Measurements from ENCODE around the gene TINAG. TPM values are rescaled to one million over a fixed set of nuclear protein-coding genes. Genes with fewer than 3 reads are reported as not detected.

The TINAG gene
- total RNA-seq, 2 experiments from 2014 or later = not detected

DNA sequence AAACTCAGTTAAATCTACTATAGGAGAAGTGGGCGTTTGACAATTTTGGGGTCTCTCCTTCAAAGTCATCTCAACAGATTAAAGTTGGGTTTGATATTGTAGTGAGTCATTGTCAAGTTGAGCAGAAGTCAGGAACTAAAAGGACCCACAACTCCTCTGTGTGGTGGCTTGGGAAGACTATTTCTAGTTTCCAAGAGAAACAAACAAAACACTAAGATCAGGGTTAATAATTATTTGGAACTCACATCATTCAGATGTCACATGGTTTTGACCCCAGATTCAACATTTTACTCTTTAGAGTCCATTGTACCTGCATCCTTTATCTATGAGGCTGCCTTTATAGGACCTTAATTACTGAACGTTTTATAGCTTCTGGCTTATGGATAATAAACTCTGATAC is 45.3 kb upstream of the TINAG start:
- no peak for DNase-seq (ENCODE audit: low spot score)
- H3K9me3 ChIP-seq (ENCODE audit: low read length) = no peaks in the 10 kb centered on the region
- TF ChIP-seq EZH2phosphoT487 (IDR thresholded peaks at IDR 0.05; ENCODE audit: borderline replicate concordance, low read depth, low read length) = no peak
- TF ChIP-seq, protein P1, sequence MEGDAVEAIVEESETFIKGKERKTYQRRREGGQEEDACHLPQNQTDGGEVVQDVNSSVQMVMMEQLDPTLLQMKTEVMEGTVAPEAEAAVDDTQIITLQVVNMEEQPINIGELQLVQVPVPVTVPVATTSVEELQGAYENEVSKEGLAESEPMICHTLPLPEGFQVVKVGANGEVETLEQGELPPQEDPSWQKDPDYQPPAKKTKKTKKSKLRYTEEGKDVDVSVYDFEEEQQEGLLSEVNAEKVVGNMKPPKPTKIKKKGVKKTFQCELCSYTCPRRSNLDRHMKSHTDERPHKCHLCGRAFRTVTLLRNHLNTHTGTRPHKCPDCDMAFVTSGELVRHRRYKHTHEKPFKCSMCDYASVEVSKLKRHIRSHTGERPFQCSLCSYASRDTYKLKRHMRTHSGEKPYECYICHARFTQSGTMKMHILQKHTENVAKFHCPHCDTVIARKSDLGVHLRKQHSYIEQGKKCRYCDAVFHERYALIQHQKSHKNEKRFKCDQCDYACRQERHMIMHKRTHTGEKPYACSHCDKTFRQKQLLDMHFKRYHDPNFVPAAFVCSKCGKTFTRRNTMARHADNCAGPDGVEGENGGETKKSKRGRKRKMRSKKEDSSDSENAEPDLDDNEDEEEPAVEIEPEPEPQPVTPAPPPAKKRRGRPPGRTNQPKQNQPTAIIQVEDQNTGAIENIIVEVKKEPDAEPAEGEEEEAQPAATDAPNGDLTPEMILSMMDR (conservative IDR thresholded peaks at IDR 0.05; ENCODE audit: low read length) = no peak
- H3K4me1 ChIP-seq (ENCODE audit: insufficient read depth, low read length, poor library complexity, severe bottlenecking) = no peaks in the 10 kb centered on the region
- no peaks in the 10 kb centered on the region for H3K79me2 ChIP-seq (ENCODE audit: insufficient read depth, low read depth, low read length)
- no peaks in the 10 kb centered on the region for H3K9me2 ChIP-seq (ENCODE audit: insufficient read depth, low read length)
- H3K4me3 ChIP-seq (ENCODE audit: low read depth, low read length, poor library complexity, severe bottlenecking) = no peak overlapping the region
- intact Hi-C loops (cut with micrococcal nuclease; ENCODE audit: unreplicated experiment) = no loop called here
- no peak overlapping the region for H2AFZ ChIP-seq (ENCODE audit: low read length)
- H4K20me1 ChIP-seq (ENCODE audit: insufficient read depth, low read length) = no peaks in the 10 kb centered on the region
- no peak overlapping the region for H3K4me2 ChIP-seq (ENCODE audit: low read length)
- CTCF ChIA-PET (ENCODE audit: unreplicated experiment) = no interaction called here
- no peak overlapping the region for H3K27ac ChIP-seq (ENCODE audit: low read depth, low read length, poor library complexity, severe bottlenecking)
- no TSS peak for BruUV-seq (replicated peaks)
- no peaks in the 10 kb centered on the region for H3K36me3 ChIP-seq (ENCODE audit: insufficient read depth, low read length)
- POLR2A ChIA-PET = no interaction called here

DNA sequence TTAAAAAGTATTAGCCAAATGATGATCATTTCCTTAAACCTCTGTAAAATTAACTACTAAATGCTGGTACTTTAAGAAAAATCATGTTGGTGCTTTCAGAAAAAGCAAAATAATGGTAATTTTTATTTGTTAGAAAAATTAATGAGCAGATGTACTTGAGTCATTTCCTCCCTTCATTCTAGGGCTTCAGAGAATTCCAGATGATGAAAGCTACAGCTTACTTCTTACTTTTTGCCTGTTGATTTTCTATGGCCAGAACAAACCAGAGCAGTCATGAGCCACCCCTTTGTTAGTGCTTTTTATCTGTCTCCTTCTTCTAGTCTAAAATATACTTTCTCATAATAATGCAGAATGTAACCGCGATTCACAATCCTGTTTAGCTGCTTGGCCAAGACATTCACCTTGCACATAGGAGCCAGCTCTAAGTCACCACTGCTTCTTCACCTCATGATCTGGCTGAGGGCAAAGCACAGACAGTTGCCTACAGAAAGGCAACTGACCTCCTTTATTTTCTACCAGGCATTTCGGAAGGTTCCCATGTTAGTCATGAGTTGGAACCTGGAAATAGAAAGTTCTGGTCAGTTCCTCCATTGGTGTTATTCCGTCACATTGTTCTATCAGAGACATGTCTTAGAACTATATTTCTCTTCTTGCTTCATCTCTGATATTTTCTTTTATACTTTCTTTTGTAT is 43.5 kb upstream of the TINAG start:
- POLR2A ChIA-PET = no interaction called here
- Histone ChIP-seq H3K9me2 (ENCODE audit: insufficient read depth, low read length) (no peaks in the 10 kb centered on the region), H3K4me2 (ENCODE audit: low read length) (no peak overlapping the region), H3K4me3 (ENCODE audit: low read depth, low read length, poor library complexity, severe bottlenecking) (no peak overlapping the region), H3K36me3 (ENCODE audit: insufficient read depth, low read length) (no peaks in the 10 kb centered on the region), H3K4me1 (ENCODE audit: insufficient read depth, low read length, poor library complexity, severe bottlenecking) (no peaks in the 10 kb centered on the region), H3K27ac (ENCODE audit: low read depth, low read length, poor library complexity, severe bottlenecking) (no peak overlapping the region), H4K20me1 (ENCODE audit: insufficient read depth, low read length) (no peaks in the 10 kb centered on the region), H2AFZ (ENCODE audit: low read length) (no peak overlapping the region), H3K9me3 (ENCODE audit: low read length) (no peaks in the 10 kb centered on the region), H3K79me2 (ENCODE audit: insufficient read depth, low read depth, low read length) (no peaks in the 10 kb centered on the region)
- no peak for DNase-seq (ENCODE audit: low spot score)
- CTCF ChIA-PET (ENCODE audit: unreplicated experiment) = no interaction called here
- no TSS peak for BruUV-seq (replicated peaks)
- TF ChIP-seq EZH2phosphoT487 (IDR thresholded peaks at IDR 0.05; ENCODE audit: borderline replicate concordance, low read depth, low read length) = no peak
- TF ChIP-seq, protein P1 (conservative IDR thresholded peaks at IDR 0.05; ENCODE audit: low read length) = no peak
- intact Hi-C loops (cut with micrococcal nuclease; ENCODE audit: unreplicated experiment) = no loop called here

GRCh38 chr6:54266400-54266923 is 41.8 kb upstream of the TINAG start:
- Histone ChIP-seq H3K4me2 (ENCODE audit: low read length) (no peak overlapping the region), H2AFZ (ENCODE audit: low read length) (no peak overlapping the region), H3K4me1 (ENCODE audit: insufficient read depth, low read length, poor library complexity, severe bottlenecking) (no peaks in the 10 kb centered on the region), H3K36me3 (ENCODE audit: insufficient read depth, low read length) (no peaks in the 10 kb centered on the region), H3K9me3 (ENCODE audit: low read length) (no peaks in the 10 kb centered on the region), H3K4me3 (ENCODE audit: low read depth, low read length, poor library complexity, severe bottlenecking) (no peak overlapping the region), H4K20me1 (ENCODE audit: insufficient read depth, low read length) (no peaks in the 10 kb centered on the region), H3K27ac (ENCODE audit: low read depth, low read length, poor library complexity, severe bottlenecking) (no peak overlapping the region), H3K79me2 (ENCODE audit: insufficient read depth, low read depth, low read length) (no peaks in the 10 kb centered on the region), H3K9me2 (ENCODE audit: insufficient read depth, low read length) (no peaks in the 10 kb centered on the region)
- intact Hi-C loops (cut with micrococcal nuclease; ENCODE audit: unreplicated experiment) = no loop called here
- TF ChIP-seq, protein P1 (conservative IDR thresholded peaks at IDR 0.05; ENCODE audit: low read length) = peak; percentile 36; the same call in 1 of the 2 replicates
- TF ChIP-seq EZH2phosphoT487 (IDR thresholded peaks at IDR 0.05; ENCODE audit: borderline replicate concordance, low read depth, low read length) = no peak
- no TSS peak for BruUV-seq (replicated peaks)
- DNase-seq (ENCODE audit: low spot score) = peak; percentile 1
- ChIA-PET CTCF (ENCODE audit: unreplicated experiment) (no interaction called here), POLR2A (no interaction called here)

Data from OCI-LY7 (cell line).